GM10266 (cell line): Measurements from ENCODE around the gene GZMM.

ENCODE experiments used
- DNase-seq: peaks from one replicate; pipeline ENCODE4 v3.0.0; 2012; ENCODE audit errors: extremely low spot score
- TF ChIP-seq, protein P1 (sequence below): IDR thresholded peaks from 2 replicates; pipeline ENCODE4 v1.5.1; 2012; ENCODE audit warnings: mild to moderate bottlenecking, low read depth; ENCODE audit not compliant: control insufficient read depth, insufficient read depth; ENCODE audit errors: missing control alignments

The GZMM gene

DNA sequence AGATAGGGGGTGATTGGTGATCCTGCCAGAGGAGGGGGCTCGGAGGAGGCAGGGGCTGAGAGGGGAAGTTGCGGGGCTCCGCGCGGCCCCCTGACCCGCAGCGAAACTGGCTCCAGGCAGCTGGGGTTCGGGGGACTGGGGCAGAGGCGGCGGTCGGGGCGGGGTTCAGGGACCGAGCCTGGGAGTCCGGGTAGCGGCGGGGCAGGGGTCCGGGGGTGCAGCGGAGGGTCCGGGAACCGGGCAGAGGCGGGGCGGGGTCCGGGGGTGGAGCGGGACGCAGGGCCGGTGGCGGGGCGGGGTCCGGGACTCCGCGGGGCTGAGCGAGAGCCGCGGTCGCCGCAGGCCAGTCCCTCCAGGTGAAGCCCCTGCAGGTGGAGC is 46.4 kb upstream of the GZMM start:
- no peak for DNase-seq
- TF ChIP-seq, protein P1, sequence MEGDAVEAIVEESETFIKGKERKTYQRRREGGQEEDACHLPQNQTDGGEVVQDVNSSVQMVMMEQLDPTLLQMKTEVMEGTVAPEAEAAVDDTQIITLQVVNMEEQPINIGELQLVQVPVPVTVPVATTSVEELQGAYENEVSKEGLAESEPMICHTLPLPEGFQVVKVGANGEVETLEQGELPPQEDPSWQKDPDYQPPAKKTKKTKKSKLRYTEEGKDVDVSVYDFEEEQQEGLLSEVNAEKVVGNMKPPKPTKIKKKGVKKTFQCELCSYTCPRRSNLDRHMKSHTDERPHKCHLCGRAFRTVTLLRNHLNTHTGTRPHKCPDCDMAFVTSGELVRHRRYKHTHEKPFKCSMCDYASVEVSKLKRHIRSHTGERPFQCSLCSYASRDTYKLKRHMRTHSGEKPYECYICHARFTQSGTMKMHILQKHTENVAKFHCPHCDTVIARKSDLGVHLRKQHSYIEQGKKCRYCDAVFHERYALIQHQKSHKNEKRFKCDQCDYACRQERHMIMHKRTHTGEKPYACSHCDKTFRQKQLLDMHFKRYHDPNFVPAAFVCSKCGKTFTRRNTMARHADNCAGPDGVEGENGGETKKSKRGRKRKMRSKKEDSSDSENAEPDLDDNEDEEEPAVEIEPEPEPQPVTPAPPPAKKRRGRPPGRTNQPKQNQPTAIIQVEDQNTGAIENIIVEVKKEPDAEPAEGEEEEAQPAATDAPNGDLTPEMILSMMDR, result no peak

DNA sequence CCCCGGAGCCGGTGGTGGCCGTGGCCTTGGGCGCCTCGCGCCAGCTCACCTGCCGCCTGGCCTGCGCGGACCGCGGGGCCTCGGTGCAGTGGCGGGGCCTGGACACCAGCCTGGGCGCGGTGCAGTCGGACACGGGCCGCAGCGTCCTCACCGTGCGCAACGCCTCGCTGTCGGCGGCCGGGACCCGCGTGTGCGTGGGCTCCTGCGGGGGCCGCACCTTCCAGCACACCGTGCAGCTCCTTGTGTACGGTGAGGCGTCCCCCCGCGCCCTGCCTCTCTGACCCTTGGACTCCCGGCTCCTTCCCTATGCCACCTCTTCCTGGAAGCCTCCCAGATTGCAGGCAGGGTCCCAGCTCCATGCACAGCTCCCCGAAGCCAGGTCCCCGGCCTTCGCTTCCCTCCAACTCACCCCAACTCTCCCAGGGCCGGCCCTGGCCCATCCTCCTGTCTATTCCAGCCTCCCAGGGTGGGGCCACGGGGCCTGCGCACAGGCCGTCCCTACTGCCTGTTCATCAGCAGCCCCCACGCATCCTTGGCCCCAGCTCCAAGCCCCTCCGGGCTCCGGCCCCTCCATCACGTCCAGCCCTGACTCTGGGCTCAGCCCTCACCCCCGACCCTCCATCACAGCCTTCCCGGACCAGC is 45.9 kb upstream of the GZMM start:
- TF ChIP-seq, protein P1, result no peak
- DNase-seq, result no peak

DNA sequence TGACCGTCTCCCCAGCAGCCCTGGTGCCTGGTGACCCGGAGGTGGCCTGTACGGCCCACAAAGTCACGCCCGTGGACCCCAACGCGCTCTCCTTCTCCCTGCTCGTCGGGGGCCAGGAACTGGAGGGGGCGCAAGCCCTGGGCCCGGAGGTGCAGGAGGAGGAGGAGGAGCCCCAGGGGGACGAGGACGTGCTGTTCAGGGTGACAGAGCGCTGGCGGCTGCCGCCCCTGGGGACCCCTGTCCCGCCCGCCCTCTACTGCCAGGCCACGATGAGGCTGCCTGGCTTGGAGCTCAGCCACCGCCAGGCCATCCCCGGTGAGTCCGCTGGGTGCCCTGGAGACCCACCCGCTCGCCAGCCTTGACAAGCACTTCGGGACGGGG is 45.4 kb upstream of the GZMM start:
- DNase-seq, result no peak
- TF ChIP-seq, protein P1, result no peak

DNA sequence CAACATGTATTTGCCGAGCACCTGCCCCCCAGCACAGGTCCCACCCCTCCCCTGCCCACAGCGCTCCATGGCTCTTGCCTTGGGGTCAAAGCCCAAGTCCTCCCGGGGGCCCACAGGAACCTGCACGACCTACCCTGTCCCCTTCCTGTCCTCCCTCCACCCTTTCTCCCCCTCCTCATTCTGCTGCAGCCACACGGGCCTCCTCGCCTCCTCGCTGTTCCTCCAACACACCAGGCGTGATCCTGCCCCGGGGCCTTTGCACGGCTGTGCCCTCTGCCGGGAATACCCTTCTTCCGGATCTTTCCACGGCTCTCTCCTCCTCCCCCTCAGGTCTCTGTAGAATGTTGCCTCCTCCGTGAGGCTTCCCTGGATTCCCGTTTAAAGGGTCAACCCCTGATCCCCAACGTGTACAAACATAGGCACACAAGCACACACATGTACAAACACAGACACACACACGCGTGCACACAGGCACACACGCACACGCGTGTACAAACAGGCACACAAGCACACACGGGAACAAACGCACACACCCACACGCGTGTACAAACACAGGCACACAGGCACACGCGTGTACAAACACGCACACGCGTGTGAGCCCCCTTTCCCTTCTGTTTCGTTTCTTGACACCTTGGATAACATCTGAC is 44.8 kb upstream of the GZMM start:
- TF ChIP-seq, protein P1, result no peak
- DNase-seq, result no peak

DNA sequence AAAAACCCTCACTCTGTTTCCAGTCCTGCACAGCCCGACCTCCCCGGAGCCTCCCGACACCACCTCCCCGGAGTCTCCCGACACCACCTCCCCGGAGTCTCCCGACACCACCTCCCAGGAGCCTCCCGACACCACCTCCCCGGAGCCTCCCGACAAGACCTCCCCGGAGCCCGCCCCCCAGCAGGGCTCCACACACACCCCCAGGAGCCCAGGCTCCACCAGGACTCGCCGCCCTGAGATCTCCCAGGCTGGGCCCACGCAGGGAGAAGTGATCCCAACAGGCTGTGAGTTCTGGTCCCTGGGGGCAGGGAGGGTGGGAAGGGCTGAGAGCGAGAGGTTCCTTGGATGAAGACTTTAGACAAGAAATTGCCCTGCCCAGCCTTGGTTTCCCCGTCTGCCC is 42.2 kb upstream of the GZMM start:
- TF ChIP-seq, protein P1, result no peak
- DNase-seq, result no peak

DNA sequence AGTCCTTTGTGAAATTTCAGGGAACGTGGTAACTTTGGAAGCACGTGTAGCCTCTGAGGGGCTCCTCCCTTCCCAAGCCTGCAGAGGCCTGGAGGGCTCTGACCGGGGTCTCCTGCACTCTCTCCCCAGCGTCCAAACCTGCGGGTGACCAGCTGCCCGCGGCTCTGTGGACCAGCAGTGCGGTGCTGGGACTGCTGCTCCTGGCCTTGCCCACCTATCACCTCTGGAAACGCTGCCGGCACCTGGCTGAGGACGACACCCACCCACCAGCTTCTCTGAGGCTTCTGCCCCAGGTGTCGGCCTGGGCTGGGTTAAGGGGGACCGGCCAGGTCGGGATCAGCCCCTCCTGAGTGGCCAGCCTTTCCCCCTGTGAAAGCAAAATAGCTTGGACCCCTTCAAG is 39.2 kb upstream of the GZMM start:
- TF ChIP-seq, protein P1, result no peak
- DNase-seq, result no peak
